Measurements from ENCODE around the gene C17orf50.

Gene C17orf50

GRCh38 chr17:35752945-35753764, 7.5 kb upstream of the C17orf50 start, which contains the start of gene GAS2L2:
Gene GAS2L2, minus strand, starts transcription at chr17:35753239. Its CDS starts 389 bp downstream, at chr17:35752850.
- no peak for DNase-seq

- no peak for DNase-seq
Observed at GRCh38 chr17:35757243-35757642, 3.4 kb upstream of the C17orf50 start.

- DNase-seq, result no peak
Observed at GRCh38 chr17:35761601-35762000, 914 bp downstream of the C17orf50 start.

- no peak for DNase-seq
Observed at GRCh38 chr17:35763767-35764122, 3.1 kb downstream of the C17orf50 start.

- DNase-seq, result peak; percentile 92 to 94 (median 93)
Observed at GRCh38 chr17:35764123-35764991, 3.7 kb downstream of the C17orf50 start.

GRCh38 chr17:35765086-35765710, 4.5 kb downstream of the C17orf50 start:
- DNase-seq, result no peak

- no peak for DNase-seq
Observed at GRCh38 chr17:35765756-35766488, 5.2 kb downstream of the C17orf50 start.

- no peak for DNase-seq
Observed at GRCh38 chr17:35766489-35766877, 5.8 kb downstream of the C17orf50 start.

- DNase-seq, result peak in 1 of 3 experiments; percentile 26
Observed at GRCh38 chr17:35766903-35767510, 6.3 kb downstream of the C17orf50 start.

- no peak for DNase-seq
Observed at GRCh38 chr17:35768797-35769196, 8.1 kb downstream of the C17orf50 start.

- DNase-seq, result no peak
Observed at GRCh38 chr17:35769895-35770486, 9.3 kb downstream of the C17orf50 start.

- no peak for DNase-seq
Observed at GRCh38 chr17:35773129-35773528, 12.4 kb downstream of the C17orf50 start.

- DNase-seq, result no peak
Observed at GRCh38 chr17:35773679-35774425, 13.2 kb downstream of the C17orf50 start.

- DNase-seq, result no peak
Observed at GRCh38 chr17:35774499-35774898, 13.8 kb downstream of the C17orf50 start.

- DNase-seq, result no peak
Observed at GRCh38 chr17:35775039-35775438, 14.4 kb downstream of the C17orf50 start.

- no peak for DNase-seq
Observed at GRCh38 chr17:35775583-35775982, 14.9 kb downstream of the C17orf50 start.

- no peak for DNase-seq
Observed at GRCh38 chr17:35778641-35779196, 18.0 kb downstream of the C17orf50 start.

GRCh38 chr17:35780950-35781349, 20.3 kb downstream of the C17orf50 start:
- no peak for DNase-seq

GRCh38 chr17:35784895-35785294, 24.2 kb downstream of the C17orf50 start:
- DNase-seq, result no peak

- no peak for DNase-seq
Observed at GRCh38 chr17:35786941-35787432, 26.3 kb downstream of the C17orf50 start.

All from NCI-H1417 (cell line).